Fibroblast of lung (primary cell): ENCODE measurements around the gene CDS2.

Source experiments
- CTCF ChIP-seq, 2 donors: IDR thresholded peaks in 1 of 2; conservative IDR thresholded peaks in 1 of 2; 1 replicate in 1 of 2; 2 replicates in 1 of 2; pipeline ENCODE4 v1.5.1; 2011 to 2012; ENCODE audit warnings: low read length in 2 of 2, control low read depth in 1 of 2, inconsistent platforms in 1 of 2, low read depth in 1 of 2, mild to moderate bottlenecking in 1 of 2
- EZH2 ChIP-seq: IDR thresholded peaks from 2 replicates; pipeline ENCODE4 v1.5.1; 2012; ENCODE audit warnings: low read length, control low read depth, mild to moderate bottlenecking; ENCODE audit errors: missing control alignments

- no peak for TF ChIP-seq EZH2
- TF ChIP-seq CTCF (conservative IDR thresholded peaks at IDR 0.05 in 1 of 2, IDR thresholded peaks at IDR 0.05 in 1 of 2; ENCODE audit: low read depth in 1 of 2, low read length in 2 of 2), result no peak
These were observed 85.3 kb downstream of the CDS2 start for GRCh38 chr20:5211803-5212714.
